HG02973 (cell line): ENCODE data around the gene TULP4.

Source experiments
- ATAC-seq: cut with Tn5 transposase; IDR thresholded peaks from one replicate; pipeline ENCODE4 v1.9.1; 2021; ENCODE audit warnings: moderate library complexity; ENCODE audit not compliant: unreplicated experiment

The TULP4 gene

DNA sequence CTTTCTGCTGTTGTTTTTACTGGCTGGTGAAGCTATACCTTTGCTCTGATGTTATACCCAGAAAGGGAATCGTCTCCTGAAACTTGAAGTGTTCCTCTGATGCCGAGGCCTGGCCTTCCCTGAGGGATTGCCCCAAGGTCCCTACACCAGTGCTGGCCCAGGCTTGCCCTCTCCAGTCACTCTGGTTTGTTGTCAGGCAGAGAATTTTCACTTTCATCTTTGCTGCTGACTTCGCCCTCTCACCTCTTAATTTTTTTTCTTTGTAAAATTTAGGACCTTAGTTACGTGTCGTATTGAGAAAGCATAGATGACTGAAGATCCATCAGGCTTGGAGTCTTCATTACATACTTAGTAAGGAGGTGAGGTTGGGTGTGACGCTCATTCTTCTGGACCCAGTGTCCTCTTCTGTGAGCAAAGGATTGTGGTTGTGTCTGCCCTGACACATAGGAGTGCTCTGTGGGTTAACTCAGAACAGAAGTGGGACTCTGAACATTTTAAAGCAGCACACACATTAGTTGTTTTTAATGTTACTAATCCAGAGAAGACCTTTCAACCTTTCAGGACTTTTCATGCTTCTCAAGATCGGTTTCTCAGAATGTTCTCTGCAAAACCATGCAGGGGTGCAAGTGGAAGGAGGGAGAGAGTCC lies 45.4 kb downstream of the TULP4 start:
- no peak for ATAC-seq

DNA sequence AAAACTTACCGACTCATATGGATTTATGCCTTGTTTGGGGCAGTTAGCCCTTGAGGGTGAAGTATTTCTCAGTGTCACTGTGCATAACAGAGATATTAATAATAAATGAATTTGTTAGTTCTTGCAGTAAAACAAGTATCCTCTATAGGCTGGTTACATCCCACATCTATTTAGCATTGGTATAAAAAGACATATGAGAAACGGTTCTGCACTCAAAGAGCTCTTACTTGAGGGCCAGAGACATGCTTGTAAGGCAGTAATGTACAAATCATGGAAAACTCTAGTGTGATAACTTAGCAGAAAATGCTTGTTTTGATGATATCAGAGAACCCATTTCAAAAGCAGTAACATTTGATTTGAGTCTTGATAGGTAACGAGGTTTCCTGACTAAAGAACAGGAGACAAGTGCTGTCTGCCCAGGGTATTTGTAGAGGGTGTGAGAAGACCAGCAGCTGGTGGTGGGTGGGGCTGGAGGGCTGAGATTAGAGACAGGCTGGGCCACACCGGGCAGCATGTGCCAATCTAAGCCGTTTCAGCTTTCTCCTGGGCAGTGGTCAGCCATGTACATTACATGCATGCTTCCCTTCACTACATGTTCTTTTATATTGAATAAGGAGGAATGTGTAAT lies 46.3 kb downstream of the TULP4 start:
- ATAC-seq = no peak

DNA sequence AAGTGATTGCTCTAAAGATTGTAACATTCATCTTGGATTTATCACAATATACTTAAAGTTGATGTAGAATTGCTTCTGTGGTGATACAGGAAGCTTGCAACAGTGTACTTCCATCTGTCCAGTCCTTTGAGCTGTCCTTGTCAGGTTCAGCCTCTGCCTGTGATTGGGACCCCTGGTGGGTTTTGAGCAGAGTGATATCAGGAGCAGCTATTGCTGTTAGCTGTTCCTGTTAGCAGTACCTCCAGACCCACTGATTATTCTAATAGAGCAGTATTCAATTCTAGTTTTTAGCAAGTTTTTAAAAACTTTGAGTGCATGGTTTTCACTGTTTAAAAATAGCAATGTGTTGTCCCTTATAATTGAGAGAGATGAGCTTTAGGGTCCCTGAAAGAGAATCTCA lies 48.8 kb downstream of the TULP4 start:
- ATAC-seq = no peak

- ATAC-seq = no peak
Measured at GRCh38 chr6:158361961-158362669, 49.9 kb downstream of the TULP4 start.

DNA sequence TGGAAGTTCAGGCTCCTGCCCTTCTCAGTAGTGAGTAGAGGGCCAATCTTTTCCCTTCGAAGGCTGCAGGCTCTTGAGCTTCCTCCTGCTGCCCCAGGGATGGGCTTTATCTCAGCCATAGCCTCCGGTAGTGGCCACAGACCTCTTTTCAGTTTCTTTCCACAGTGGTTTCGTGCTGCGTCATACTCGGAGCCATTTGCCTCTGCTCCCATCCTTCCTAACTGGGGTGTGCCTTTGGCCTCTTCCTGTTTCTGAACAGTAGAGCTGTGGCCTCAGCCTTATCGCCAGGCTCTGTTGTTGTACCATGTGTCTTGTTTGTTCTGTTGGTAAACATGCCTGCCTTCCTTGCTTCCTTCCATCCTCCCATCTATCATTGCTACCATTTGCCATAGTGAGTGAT lies 54.1 kb downstream of the TULP4 start:
- no peak for ATAC-seq

DNA sequence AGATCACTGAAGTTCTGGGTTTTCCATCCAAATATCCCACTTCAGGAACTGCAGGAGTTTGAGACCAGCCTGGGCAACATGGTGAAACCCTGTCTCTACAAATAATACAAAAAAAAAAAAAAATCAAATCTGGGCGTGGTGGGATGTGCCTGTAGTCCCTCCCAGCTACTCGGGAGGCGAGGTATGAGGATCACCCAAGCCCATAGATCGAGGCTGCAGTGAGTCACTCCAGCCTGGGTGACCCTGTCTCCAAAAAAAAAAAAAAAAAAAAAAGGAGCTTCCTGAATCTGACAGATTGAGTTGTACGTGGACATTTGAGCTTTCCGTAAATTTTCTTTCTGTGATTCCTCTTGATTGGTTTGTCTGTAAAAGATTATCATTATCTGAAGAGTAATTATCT lies 55.6 kb downstream of the TULP4 start:
- no peak for ATAC-seq

DNA sequence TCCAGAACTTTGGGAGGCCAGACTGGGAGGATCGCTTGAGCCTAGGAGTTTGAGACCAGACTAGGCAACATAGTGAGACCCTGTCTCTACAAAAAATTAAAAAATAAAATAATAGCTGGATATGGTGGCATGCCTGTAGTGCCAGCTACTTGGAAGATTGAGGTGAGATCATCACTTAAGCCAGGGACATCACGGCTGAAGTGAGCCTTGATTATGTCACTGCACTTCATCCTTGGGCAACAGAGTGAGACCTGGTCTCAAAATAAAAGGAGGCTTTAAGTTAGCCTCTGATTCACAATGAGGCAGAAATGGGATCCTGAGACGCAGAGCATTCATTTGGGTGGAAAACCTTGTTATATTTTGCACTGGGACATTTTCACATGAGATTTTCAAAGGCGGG lies 57.0 kb downstream of the TULP4 start:
- ATAC-seq = no peak

DNA sequence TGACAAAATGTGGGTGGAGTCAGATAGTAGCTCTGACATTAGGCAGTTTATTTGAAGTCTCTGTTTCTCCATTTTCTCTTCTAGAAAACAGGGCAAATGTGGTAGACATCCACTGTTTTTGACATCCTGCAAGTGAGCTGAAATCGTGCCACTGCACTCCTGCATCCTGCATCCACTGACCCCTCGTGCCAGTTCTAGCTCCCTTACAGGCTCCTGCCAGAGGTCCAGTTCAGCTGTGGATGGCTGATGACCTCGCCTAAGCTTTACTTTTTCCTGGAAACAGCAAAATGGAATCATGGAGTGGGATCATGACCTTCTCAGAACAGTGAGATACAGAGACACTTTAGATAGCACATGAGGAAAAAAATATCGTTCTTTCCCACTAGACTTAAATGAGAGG lies 58.5 kb downstream of the TULP4 start:
- ATAC-seq = no peak

GRCh38 chr6:158371261-158371660 lies 59.0 kb downstream of the TULP4 start:
- ATAC-seq = no peak

- ATAC-seq = no peak
Measured at GRCh38 chr6:158372574-158372973, 60.3 kb downstream of the TULP4 start.

GRCh38 chr6:158373214-158373613 lies 60.9 kb downstream of the TULP4 start:
- no peak for ATAC-seq

- no peak for ATAC-seq
Measured at GRCh38 chr6:158374020-158374419, 61.8 kb downstream of the TULP4 start.

GRCh38 chr6:158376631-158377081 lies 64.4 kb downstream of the TULP4 start:
- no peak for ATAC-seq

DNA sequence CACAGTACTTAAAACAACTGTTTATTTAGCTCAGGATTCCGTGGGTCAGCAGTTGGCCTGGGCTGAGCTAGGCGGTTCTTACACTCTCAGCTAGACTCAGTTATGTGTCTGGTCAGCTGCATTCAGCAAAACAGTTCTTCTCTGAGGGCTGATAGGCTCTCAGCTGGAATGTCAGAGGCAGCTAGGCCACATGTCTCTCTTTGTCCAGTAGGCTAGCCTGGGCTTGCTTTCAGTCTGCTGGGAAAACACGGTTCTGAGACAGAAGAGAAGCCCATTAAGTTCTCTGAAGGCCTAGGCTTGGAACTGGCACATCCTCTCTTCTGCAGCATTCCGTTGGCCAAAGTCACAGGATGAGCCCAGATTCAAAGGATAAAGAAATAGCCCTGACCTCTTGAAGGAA lies 65.6 kb downstream of the TULP4 start:
- no peak for ATAC-seq

DNA sequence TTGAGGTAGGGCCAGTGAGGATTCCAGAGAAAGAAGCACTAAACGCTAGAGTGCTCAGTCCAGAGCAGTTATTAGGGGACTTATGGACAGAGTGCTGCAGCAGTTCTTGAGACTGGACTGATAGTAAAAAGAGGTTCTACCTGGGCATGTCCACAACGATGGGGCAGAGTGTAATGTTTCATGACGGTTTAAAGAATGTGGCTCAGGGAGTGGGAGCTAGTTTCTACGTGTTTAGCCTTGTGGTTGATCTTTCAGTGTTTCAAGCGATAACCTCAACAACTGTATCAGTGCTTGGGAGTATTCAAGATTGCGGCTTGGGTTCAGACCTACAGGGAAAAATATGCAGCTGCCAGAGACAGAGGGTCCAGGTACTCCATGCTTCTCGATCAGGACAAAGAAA lies 67.1 kb downstream of the TULP4 start:
- no peak for ATAC-seq

GRCh38 chr6:158381214-158381613 lies 68.9 kb downstream of the TULP4 start:
- no peak for ATAC-seq

GRCh38 chr6:158382491-158382890 lies 70.2 kb downstream of the TULP4 start:
- no peak for ATAC-seq

GRCh38 chr6:158383057-158383456 lies 70.8 kb downstream of the TULP4 start:
- no peak for ATAC-seq

DNA sequence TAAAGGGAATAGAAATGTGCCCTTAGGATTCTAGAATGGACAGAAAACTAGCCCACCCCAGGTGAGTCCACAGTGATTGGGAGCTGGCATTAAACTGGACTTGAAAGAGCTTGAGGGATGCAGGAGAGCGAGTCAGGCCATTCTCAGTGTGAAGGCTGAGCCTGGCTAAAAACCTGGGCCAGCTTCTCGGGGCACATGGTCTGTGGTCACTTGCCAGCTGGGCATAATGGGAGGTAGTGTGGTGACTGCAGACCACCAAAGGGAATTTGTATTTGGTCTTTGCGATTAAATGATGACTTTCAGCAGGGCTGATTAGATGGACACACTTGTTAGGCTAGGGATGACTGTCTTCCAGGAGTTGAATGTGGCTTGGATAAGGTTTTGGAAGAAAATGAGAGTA lies 71.3 kb downstream of the TULP4 start:
- ATAC-seq = no peak

DNA sequence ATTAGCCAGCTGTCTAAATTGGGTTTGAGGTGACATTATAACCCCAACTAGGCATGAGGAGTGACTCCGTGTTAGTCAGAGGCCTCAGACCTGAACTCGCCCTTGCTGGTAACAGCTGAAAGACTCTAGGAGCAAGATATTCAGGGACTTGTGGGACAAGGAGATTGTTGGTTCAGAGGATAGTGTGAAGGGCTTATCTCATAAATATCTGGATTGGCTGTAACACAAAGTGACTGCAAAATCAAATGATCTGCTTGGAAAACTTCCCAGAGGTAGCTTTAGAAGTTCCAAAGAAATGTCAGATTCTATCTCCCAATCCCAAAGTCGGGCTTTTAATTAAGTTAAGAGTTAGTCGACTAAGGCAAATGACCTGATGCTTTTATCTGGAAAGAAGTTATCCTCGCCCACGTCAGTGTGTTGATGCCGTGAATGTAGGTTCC lies 72.4 kb downstream of the TULP4 start:
- no peak for ATAC-seq

DNA sequence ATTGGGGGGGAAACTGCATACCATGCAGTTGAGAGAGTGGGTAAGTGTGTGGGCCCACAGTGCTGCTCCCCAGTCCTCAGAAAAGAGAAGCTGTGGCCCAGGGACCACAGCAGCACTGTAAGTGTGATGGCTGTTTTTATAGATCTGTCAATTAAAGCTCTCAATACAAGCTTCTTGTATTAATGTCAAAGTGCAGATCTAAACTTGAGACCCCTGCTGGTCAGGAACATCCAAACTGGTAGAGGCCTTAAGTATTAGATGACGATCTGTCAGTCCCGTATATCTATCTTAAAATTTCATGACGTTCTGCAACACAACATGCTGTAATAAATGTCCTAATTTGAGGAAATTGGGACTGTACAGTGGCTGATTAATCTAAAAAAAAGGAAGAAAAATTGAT lies 74.8 kb downstream of the TULP4 start:
- ATAC-seq = no peak

- ATAC-seq = no peak
Measured at GRCh38 chr6:158387578-158387977, 75.3 kb downstream of the TULP4 start.
